Erythroblast (primary cell): ENCODE results near the gene GPS2.

Experiments used
- GATA1 ChIP-seq: IDR thresholded peaks from 2 replicates; pipeline ENCODE4 v1.6.1; 2011; ENCODE audit warnings: low read depth, mild to moderate bottlenecking, control low read depth, low read length, moderate library complexity
- POLR2A ChIP-seq: IDR thresholded peaks from 2 replicates; pipeline ENCODE4 v1.6.1; 2011; ENCODE audit warnings: mild to moderate bottlenecking, low read length

DNA sequence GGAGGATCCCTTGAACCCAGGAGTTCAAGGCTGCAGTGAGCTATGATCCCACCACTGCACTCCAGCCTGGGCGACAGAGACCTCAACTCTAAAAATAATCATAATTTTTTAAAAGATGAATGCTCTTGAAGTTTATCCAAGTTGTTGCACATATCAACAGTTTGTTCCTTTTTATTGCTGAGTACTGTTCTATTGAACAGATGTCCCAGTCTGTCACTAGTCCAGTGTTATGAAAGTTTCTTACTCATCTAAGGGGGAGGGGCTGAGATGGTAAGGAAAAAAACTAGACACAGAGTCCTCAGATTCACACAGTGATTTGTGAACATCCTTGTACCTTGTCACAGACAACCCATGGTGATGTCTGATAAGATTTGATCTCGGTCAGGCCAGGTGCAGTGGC is 25.0 kb upstream of the GPS2 start:
- TF ChIP-seq POLR2A (no peak), GATA1 (no peak)
